Suprapubic skin (tissue), 4 donors: ENCODE results near the gene KRT13.

Experiments
- CTCF ChIP-seq, 2 donors: fragments of 200-600 bp in 1 of 2; fragments of 450-650 bp in 1 of 2; sonication (generic) in 1 of 2; IDR thresholded peaks; one replicate each; pipeline ENCODE4 v1.5.1; 2016 to 2019; ENCODE audit warnings: antibody characterized with exemption in 2 of 2, mild to moderate bottlenecking in 1 of 2, moderate library complexity in 1 of 2
- POLR2A ChIP-seq, 2 donors: fragments of 450-650 bp; IDR thresholded peaks; one replicate each; pipeline ENCODE4 v1.6.1; 2017; ENCODE audit warnings: antibody characterized with exemption in 2 of 2, mild to moderate bottlenecking in 2 of 2, moderate library complexity in 2 of 2
- POLR2AphosphoS5 ChIP-seq, 3 donors: sonication (generic); formaldehyde crosslinking; IDR thresholded peaks; one replicate each; pipeline ENCODE4 v1.6.1; 2017; ENCODE audit warnings: antibody characterized with exemption in 3 of 3

- TF ChIP-seq POLR2A (IDR thresholded peaks at IDR 0.05) (no peak), CTCF (IDR thresholded peaks at IDR 0.05) (no peak), POLR2AphosphoS5 (IDR thresholded peaks at IDR 0.05) (no peak)
Measured at GRCh38 chr17:41491476-41491875, 13.9 kb downstream of the KRT13 start.
